ENCODE data around the gene LIPJ.

Gene LIPJ

DNA sequence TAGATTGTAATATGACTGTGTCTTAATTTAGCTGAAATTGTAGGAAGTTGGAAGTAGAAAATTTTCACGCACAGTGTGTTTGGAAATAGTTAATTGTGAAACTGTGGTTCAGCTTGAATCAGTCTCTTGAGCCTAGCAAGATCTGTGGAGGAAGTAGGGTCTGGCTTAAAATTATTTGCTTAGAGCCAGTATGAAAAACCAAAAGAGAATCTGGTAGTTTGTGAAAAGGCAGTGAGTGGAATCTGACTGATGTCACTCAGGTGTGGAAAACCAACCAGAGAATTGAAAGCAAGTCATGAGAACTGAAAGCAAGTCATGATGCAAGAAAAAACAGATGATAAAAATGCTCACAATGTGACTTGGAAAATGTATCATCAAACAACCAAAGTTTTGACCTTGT lies 11.5 kb downstream of the LIPJ start:
- FAIRE-seq, result no peak

DNA sequence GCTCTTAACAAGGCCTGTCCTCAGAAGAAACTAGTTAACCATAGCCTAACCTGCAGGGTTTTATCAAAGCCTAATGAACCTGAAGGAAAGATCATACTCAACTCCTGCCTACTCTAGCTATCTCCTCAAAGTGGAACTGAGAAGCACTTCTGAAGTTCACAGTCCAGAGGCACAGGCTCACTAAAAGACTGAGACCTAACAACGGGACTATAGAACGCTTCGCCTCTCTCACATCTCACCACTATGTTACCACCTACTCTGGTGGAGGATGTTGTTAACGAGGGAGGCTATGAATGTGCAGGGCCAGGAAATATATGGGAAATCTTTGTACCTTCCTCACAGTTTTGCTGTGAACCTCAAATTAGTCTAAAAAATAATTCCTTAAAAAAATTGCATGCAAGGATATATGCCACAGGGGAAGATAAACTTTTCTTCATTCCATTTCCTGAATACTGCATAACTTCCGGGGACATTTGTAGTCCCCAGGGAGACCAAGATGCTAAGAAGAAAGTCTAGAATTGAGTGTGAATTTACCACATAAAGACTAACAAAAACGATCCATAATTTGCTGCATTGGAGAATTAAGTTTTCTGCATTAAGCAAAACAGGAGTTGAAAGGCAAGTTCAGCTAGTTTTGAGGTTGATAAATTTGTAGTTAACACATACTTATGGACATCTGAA lies 21.6 kb downstream of the LIPJ start:
- FAIRE-seq, result no peak

DNA sequence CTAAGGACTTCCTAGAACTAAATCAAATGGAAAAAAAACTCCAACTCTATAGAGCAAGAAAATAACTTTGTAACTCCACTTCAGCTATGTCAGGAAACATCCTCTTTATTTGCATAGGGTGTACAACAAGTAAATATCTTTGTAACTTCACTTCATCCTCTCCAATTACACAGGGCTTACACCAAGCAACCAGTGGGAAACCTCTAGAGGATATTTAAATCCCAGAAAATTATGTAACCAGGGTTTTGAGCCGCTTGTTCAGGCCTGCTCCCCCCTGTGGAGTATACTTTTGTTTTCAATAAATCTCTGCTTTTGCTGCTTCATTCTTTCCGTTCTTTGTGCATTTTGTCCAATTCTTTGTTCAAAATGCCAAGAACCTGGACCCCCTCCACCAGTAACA lies 22.2 kb downstream of the LIPJ start:
- FAIRE-seq, result no peak

DNA sequence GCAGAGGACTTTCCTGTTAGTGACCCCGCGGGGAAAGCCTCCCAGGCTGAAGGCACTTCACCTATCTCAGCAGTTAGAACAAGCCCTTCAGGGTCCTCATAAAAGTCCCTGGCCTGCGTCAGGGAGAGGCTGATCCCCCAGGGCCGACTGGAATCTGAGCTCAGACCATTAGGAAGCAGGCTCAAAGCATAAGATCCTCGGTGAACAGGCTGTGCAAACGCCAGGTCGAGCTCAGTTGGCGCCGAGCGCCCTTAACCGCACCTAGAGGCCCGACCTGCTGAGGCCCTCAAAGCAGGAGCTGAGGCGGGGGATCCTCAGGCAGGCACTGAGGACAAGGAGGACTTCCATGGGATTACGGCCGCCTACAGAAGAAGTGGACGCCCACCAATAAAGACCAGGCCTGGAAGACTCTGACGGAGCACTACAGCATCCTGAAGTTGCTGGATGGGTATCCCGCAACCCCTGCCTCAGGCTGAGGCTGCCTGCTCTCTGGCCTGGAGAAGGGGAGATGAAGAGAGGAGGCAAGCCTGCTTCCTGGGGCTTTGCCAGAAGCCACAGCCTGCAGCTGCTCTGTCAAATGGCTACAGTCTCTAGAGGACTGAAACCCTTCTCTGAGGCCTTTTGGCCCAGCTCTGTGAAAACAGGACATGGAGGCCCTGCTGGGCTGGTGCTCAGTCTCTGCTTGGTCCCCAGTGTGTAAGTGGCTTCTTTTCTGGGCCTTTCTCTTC lies 29.9 kb downstream of the LIPJ start:
- no peak for FAIRE-seq

DNA sequence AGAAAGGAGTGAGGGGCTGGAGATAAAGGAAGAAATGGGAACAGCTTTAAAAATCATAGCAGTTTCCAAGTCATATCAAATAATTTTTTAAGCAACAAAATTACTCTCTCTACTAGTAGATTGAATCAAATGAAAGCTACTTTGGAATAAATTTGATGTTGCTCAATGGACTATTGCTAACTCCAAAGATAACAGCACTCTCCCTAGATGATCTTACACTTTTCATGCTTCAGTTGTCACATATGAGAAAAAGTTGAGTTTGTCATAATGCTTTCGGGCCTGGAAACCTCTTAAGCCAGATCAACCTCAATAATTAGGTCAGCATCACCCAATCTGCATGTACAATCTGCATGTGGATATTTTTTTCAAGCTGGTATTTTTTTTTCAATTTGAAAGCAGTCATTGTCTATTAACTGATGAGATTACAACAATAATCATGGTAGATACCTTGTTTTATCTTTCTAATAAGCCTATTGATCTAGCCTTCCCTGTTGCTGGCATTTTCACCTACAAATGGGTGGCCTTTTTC lies 31.3 kb downstream of the LIPJ start:
- no peak for FAIRE-seq

DNA sequence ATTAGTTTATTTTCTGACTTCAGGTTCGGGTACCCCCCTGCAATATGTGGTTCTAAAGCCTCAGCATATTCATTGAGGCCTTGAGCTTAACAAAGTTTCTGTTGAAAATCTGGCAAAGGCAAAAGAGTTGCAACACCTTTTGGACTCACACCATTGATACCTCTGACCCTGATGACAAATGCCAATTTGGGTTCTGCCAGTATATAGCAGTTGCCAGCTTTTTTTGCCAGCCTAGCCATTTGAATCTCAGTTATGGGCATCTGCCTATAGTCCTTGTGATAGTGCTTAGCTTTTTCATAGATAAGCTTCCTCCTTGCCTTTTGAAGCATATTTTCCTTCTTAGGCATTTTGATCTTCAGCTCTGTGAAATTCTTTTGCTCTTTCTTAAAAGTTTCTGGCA lies 31.9 kb downstream of the LIPJ start:
- no peak for FAIRE-seq

DNA sequence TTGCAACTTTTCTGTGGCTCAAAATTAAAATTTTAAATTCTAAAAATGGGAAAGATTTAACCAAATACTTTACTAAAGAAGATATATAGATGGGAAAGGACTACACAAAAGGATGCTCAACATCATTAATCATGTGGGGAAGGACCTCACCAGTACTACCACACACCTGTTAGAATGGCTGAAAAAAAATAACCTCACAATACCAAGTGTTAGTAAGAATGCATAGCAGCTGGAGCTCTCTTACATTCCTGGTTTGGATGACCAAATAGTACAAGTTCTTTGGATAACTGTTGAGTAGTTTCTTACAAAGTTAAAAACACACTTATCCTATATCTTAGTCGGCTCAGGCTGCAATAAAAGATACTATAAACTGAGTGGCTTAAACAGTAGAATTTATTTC lies 33.9 kb downstream of the LIPJ start:
- FAIRE-seq, result no peak

DNA sequence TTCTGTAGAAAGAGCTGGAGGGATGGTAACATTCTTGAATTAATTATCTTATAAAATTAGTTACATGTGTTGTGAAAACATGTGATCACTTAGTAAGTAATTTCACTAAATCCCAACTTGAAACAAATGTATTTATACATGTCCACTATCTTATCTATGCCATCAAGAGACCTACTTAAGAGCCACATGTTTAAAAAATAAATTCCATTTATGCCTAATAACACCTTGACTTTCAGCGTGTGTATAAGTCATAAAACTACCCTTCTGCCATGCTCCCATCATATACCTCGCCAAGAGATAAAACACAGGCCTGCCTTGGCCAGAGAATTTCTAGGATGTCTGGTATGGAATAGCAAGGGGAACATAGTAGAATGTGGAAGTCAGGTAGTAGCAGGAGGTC lies 37.3 kb downstream of the LIPJ start:
- FAIRE-seq, result no peak

DNA sequence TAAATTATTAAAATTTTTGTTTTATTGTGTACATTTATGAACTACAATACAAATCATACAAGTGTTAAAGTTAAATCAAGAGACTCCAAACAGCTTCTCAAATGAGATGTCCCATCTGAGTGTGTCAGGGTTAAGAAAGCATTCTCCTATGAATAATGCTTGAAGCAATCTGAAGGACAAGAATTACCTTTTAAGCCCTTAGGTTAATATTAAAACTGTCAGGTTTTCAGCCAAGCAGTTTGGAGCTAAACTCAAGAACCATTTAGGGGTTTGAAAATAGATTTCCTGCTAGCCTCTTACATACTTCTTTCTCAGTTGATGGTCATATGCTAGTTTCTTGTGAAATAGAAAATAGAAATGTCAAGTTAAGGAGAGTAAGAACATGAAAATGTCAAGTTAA lies 38.3 kb downstream of the LIPJ start:
- no peak for FAIRE-seq

DNA sequence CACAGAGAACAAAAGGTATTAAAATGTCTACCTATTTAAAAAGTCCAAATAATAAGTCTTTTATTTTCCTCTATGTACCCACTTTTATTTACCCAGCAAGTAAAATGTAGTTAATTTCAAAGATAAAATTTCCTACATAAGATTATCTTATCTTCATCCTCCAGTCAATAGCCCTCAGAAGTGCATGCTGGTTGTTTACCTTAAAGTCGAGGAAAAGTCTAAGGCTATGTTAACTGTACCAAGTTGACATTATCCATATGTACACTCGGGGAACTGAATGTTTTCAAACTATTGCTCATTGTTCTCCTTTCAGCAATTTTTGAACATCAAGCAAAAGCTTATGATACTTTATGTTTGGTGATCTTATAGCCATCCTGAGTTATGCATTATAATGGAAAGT lies 53.6 kb downstream of the LIPJ start:
- FAIRE-seq, result no peak

DNA sequence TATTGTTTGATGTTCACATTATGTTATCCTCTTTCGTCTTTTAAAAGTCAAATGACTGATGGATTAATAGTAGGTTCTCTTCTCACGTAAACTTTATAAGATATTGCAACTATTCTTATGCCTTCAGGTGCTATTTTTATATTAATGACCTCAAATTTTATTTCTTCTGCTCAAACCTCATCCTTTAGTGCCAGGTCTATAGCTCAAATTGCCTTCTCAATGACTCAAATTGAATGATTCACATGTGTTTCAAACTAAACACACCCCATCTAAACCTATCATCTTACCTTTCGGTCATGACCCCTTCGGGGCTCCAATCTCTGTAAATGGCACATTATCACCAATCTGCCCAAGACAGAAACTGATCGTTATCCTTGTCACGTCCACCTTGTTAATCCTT lies 55.6 kb downstream of the LIPJ start:
- no peak for FAIRE-seq

DNA sequence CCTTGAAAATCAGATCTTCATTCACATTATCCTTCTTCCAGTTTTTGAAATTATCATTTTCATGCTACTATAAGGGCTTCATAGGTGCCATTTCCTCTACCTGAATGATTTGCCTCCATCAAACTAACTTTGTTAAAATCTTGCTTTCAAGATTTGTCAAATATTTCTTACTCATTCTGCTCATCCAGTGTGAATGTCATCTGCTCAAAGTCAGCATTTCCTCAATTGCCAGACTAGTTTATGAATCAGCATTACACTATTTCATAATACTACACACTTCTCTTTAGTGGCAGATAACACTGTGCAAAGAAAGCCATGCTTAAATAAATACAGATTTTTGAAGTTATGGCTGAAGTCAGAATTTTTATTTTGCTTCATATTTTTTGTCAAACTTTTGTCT lies 56.4 kb downstream of the LIPJ start:
- FAIRE-seq, result no peak

DNA sequence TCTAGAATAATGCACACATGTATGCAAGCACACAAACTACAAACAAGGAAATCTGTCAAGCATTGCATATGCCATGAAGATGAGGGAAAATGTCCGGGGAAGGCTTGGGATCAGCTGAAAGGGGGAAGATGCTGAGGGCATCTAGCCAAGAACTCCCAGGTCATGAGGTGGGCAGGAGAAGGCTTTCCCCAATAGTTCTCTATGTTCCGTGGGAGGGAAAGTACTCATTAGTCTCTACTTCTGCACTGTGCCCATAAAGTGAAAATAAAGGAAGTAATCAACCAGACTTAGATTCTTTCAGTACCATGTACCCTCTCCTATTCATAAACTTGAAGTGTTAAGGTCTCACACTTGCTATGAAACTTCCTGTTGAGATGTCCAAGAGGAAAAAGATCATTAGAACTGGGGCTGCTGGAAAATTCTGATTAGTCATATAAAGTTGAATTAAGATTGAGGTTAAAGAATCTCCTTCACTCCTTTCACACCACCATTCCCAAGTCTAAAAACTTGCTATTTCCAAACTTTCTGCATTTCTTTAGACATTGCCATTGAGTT lies 60.6 kb downstream of the LIPJ start:
- no peak for FAIRE-seq

DNA sequence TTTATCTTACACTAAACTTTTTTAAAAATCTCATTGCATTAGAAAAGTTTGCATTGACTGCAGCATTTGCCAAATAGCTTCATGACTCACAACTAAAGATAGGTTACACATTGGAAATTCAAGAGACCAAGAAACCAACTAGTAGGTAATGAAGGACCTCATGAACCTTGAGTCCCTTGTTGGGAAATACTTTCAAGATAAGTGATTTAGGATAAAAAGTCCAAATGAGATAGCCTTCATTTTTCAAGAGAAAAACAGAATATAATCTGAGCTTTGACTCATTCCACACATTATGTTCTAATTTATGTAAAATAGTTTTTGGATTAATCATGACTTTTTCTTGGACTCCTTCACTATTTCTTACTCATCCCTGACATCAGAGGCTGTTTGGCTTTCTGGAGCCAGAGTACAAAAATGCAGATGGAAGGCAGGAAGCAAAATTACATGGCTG lies 64.6 kb downstream of the LIPJ start:
- no peak for FAIRE-seq

DNA sequence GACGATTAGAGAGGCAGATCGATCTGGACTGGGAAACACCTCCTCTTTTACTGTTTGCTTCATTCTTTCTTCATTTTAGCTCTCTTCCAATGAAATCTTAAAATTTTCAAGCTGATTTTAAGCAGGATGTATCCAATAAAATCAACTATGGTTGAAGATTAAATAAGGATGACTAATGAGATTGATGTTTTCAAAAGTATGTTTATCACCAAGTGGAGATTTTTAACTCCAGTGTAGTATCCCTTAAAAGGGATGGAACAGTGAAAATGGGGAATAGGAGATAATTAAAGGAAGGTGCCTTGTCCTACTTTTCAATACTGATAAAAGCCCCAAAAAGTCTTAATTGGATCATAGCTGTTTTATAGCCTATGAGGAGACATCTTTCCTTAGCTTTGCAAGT lies 66.1 kb downstream of the LIPJ start:
- no peak for FAIRE-seq
